ENCODE data around the gene SMPD3.

SMPD3 gene

GRCh38 chr16:68349838-68350410 is 98.4 kb downstream of the SMPD3 start:
- no peak for TF ChIP-seq CTCF (IDR thresholded peaks at IDR 0.05; ENCODE audit: extremely low read depth, missing control alignments)
- no peak for DNase-seq (ENCODE audit: low spot score)

- no peak for DNase-seq (ENCODE audit: low spot score)
- TF ChIP-seq CTCF (IDR thresholded peaks at IDR 0.05; ENCODE audit: extremely low read depth, missing control alignments), result no peak
These were observed 99.5 kb downstream of the SMPD3 start for GRCh38 chr16:68348639-68349445.

DNA sequence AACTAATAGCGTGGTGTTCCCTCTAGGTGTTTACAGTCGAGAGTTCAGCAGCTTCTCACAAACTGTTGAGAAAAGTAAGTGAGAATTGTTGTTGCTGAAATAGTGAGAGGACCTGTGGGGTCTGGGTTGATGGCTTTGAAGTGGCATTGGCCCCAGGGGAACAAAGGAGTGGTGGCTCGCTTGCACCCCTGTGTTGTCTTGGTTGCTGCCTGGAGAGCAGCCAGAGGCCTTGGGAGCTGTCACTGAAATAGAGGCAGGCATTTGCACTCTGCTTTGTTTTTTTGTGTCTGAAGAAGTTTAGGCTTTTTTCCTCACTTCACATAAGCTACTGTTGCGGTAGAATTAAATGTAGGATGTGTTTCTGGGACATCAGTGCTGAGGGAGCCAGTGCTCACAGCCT is 100.7 kb downstream of the SMPD3 start:
- no peak for TF ChIP-seq CTCF (IDR thresholded peaks at IDR 0.05; ENCODE audit: extremely low read depth, missing control alignments)
- DNase-seq (ENCODE audit: low spot score), result no peak

GRCh38 chr16:68346892-68347480 is 101.3 kb downstream of the SMPD3 start:
- no peak for TF ChIP-seq CTCF (IDR thresholded peaks at IDR 0.05; ENCODE audit: extremely low read depth, missing control alignments)
- no peak for DNase-seq (ENCODE audit: low spot score)

- DNase-seq (ENCODE audit: low spot score), result no peak
- no peak for TF ChIP-seq CTCF (IDR thresholded peaks at IDR 0.05; ENCODE audit: extremely low read depth, missing control alignments)
These were observed 102.2 kb downstream of the SMPD3 start for GRCh38 chr16:68345958-68346635.

GRCh38 chr16:68345351-68345810 is 102.9 kb downstream of the SMPD3 start:
- no peak for DNase-seq (ENCODE audit: low spot score)
- no peak for TF ChIP-seq CTCF (IDR thresholded peaks at IDR 0.05; ENCODE audit: extremely low read depth, missing control alignments)

GRCh38 chr16:68344252-68344651 is 104.1 kb downstream of the SMPD3 start:
- DNase-seq (ENCODE audit: low spot score), result no peak
- TF ChIP-seq CTCF (IDR thresholded peaks at IDR 0.05; ENCODE audit: extremely low read depth, missing control alignments), result no peak
